Keratinocyte (primary cell): ENCODE results near the gene MVP. TPM values are rescaled to one million over a fixed set of nuclear protein-coding genes. Genes with fewer than 3 reads are reported as not detected.
"Not testable (repeated sequence)": the region's sequence is repeated elsewhere in the genome, so short reads cannot be mapped to it uniquely, and the experiment has no call there.

Source experiments
- DNase-seq: peaks from one replicate; pipeline ENCODE4 v3.0.0-alpha.2; 2011; ENCODE audit warnings: low read depth, missing footprints, low spot score
- FAIRE-seq: peaks from 2 replicates; lab custom pipeline; 2011; peaks lifted over from hg19 to GRCh38; lab: Jason Lieb, UNC
- H2AFZ ChIP-seq: 2 replicates; pipeline ENCODE4 v1.6.0; 2012; ENCODE audit warnings: low read length, control low read depth, inconsistent platforms; ENCODE audit not compliant: control insufficient read depth
- H3K27ac ChIP-seq: 2 replicates; pipeline ENCODE4 v1.5.1; 2011; ENCODE audit warnings: low read length; ENCODE audit not compliant: control insufficient read depth, insufficient read depth
- H3K27me3 ChIP-seq: 3 replicates; pipeline ENCODE4 v1.6.0; 2011; ENCODE audit warnings: low read length; ENCODE audit not compliant: control insufficient read depth, insufficient read depth; ENCODE audit errors: extremely low read depth
- H3K36me3 ChIP-seq, 2 experiments: 2 replicates in 1 of 2; 3 replicates in 1 of 2; pipeline ENCODE4 v1.5.1; 2011; ENCODE audit warnings: low read length in 2 of 2, mild to moderate bottlenecking in 1 of 2; ENCODE audit not compliant: control insufficient read depth in 2 of 2, insufficient read depth in 2 of 2; ENCODE audit errors: extremely low read depth in 1 of 2
- H3K4me1 ChIP-seq: 3 replicates; pipeline ENCODE4 v1.5.1; 2011; ENCODE audit warnings: low read length; ENCODE audit not compliant: control insufficient read depth, insufficient read depth; ENCODE audit errors: extremely low read depth
- H3K4me2 ChIP-seq: 3 replicates; pipeline ENCODE4 v1.6.0; 2011; ENCODE audit warnings: low read depth, low read length; ENCODE audit not compliant: control insufficient read depth, insufficient read depth; ENCODE audit errors: extremely low read depth
- H3K4me3 ChIP-seq, 3 experiments: fragments of 200-600 bp in 1 of 3; sonication (generic) in 1 of 3; 2 replicates in 2 of 3; 3 replicates in 1 of 3; pipeline ENCODE4 v1.5.1; 2011 to 2016; ENCODE audit warnings: low read length in 3 of 3, mild to moderate bottlenecking in 3 of 3, control low read depth in 2 of 3, inconsistent platforms in 1 of 3, low read depth in 1 of 3, mixed read lengths in 1 of 3, mixed run types in 1 of 3, moderate library complexity in 1 of 3; ENCODE audit not compliant: control insufficient read depth in 2 of 3, insufficient read depth in 2 of 3; ENCODE audit errors: extremely low read depth in 1 of 3
- H3K79me2 ChIP-seq: 2 replicates; pipeline ENCODE4 v1.6.0; 2012; ENCODE audit warnings: low read length; ENCODE audit not compliant: control insufficient read depth, insufficient read depth
- H3K9ac ChIP-seq: 3 replicates; pipeline ENCODE4 v1.6.0; 2011; ENCODE audit warnings: low read length; ENCODE audit not compliant: control insufficient read depth, insufficient read depth; ENCODE audit errors: extremely low read depth
- H3K9me1 ChIP-seq: 3 replicates; pipeline ENCODE4 v1.6.0; 2011; ENCODE audit warnings: low read length; ENCODE audit not compliant: control insufficient read depth, insufficient read depth; ENCODE audit errors: extremely low read depth
- H3K9me3 ChIP-seq: 2 replicates; pipeline ENCODE4 v1.5.1; 2012; ENCODE audit warnings: low read depth, low read length; ENCODE audit not compliant: control insufficient read depth
- H4K20me1 ChIP-seq: 3 replicates; pipeline ENCODE4 v1.6.0; 2011; ENCODE audit warnings: low read length; ENCODE audit not compliant: control insufficient read depth, insufficient read depth; ENCODE audit errors: extremely low read depth
- CTCF ChIP-seq, 3 experiments: IDR thresholded peaks in 1 of 3; conservative IDR thresholded peaks in 1 of 3; optimal IDR thresholded peaks in 1 of 3; 2 replicates in 2 of 3; 3 replicates in 1 of 3; pipeline versions ENCODE3 to v1.5.1; 2011; ENCODE audit warnings: low read length in 3 of 3, mild to moderate bottlenecking in 3 of 3, moderate library complexity in 2 of 3, control low read depth in 1 of 3, inconsistent platforms in 1 of 3; ENCODE audit not compliant: insufficient read depth in 2 of 3; ENCODE audit errors: extremely low read depth in 1 of 3
- EZH2 ChIP-seq: IDR thresholded peaks from one replicate; pipeline ENCODE4 v1.6.1; 2012; ENCODE audit warnings: inconsistent platforms, mild to moderate bottlenecking, low read length, moderate library complexity
- dilution Hi-C: fragments of 300-500 bp; cut with MboI; formaldehyde crosslinking; loops from one replicate; pipeline ENCODE4 v1.7.0; 2020; ENCODE audit warnings: low sequenced_read_pairs; ENCODE audit not compliant: extremely low pct_ligation_motif_present
- polyA plus RNA-seq, 5 experiments: library from polyadenylated mRNA; depleted of rRNA in 3 of 5; stranded (reverse) in 3 of 5; stranded (forward) in 1 of 5; unstranded in 1 of 5; fragments of >200 nt; gene quantifications; 1 replicate in 1 of 5; 2 replicates in 3 of 5; 3 replicates in 1 of 5; pipeline versions ENCODE4 v1.2.1 to v1.2.3, GENCODE V29; 2011 to 2012; ENCODE audit warnings: missing spikeins in 2 of 5, low read depth in 1 of 5, low replicate concordance in 1 of 5

Gene MVP
- polyA plus RNA-seq, 1 donor (not counting 4 experiments of a cell fraction or from before 2014, with no cell fraction given) = 148 TPM

- no peak overlapping the region for H3K9ac ChIP-seq
- H3K4me3 ChIP-seq = no peak overlapping the region
- dilution Hi-C loops = no loop called here
- DNase-seq (no peak), FAIRE-seq (no peak)
- H4K20me1 ChIP-seq = no peaks in the 10 kb centered on the region
- no peak overlapping the region for H3K4me2 ChIP-seq
- no peaks in the 10 kb centered on the region for H3K9me1 ChIP-seq
- H3K36me3 ChIP-seq = peaks cover 17 to 27% of the 10 kb centered on the region in 2 experiments
- H3K9me3 ChIP-seq = no peaks in the 10 kb centered on the region
- no peak overlapping the region for H3K27ac ChIP-seq
- no peak overlapping the region for H2AFZ ChIP-seq
- TF ChIP-seq EZH2 = no peak
- no peak for TF ChIP-seq CTCF (optimal IDR thresholded peaks at IDR 0.05 in 1 of 3, IDR thresholded peaks at IDR 0.05 in 1 of 3, conservative IDR thresholded peaks at IDR 0.05 in 1 of 3; ENCODE audit: extremely low read depth in 1 of 3, insufficient read depth in 2 of 3, low read length in 3 of 3)
- peaks cover 22% of the 10 kb centered on the region for H3K79me2 ChIP-seq
- H3K4me1 ChIP-seq = no peaks in the 10 kb centered on the region
- H3K27me3 ChIP-seq = no peaks in the 10 kb centered on the region
These were observed 11.2 kb downstream of the MVP start for GRCh38 chr16:29831490-29831889.

GRCh38 chr16:29833219-29833618 is 13.0 kb downstream of the MVP start:
- H2AFZ ChIP-seq, FAIRE-seq, H3K27me3 ChIP-seq, dilution Hi-C loops, H3K4me1 ChIP-seq, H3K9me3 ChIP-seq, H3K9ac ChIP-seq, H3K27ac ChIP-seq, H3K4me3 ChIP-seq, DNase-seq, H4K20me1 ChIP-seq, H3K9me1 ChIP-seq, H3K4me2 ChIP-seq: not testable (repeated sequence)
- Histone ChIP-seq H3K79me2 (peaks cover 12% of the 10 kb centered on the region), H3K36me3 (peaks cover 22 to 37% of the 10 kb centered on the region in 2 experiments)

- no peaks in the 10 kb centered on the region for H3K9me1 ChIP-seq
- H3K36me3 ChIP-seq = peaks cover 22 to 40% of the 10 kb centered on the region in 2 experiments
- no peak overlapping the region for H3K9ac ChIP-seq
- H3K4me2 ChIP-seq = no peak overlapping the region
- no peaks in the 10 kb centered on the region for H3K4me1 ChIP-seq
- no peak overlapping the region for H2AFZ ChIP-seq
- no peak overlapping the region for H3K4me3 ChIP-seq
- TF ChIP-seq CTCF (optimal IDR thresholded peaks at IDR 0.05 in 1 of 3, IDR thresholded peaks at IDR 0.05 in 1 of 3, conservative IDR thresholded peaks at IDR 0.05 in 1 of 3; ENCODE audit: extremely low read depth in 1 of 3, insufficient read depth in 2 of 3, low read length in 3 of 3) (no peak), EZH2 (no peak)
- DNase-seq (no peak), FAIRE-seq (no peak)
- no peaks in the 10 kb centered on the region for H3K27me3 ChIP-seq
- dilution Hi-C loops = no loop called here
- peaks cover 11% of the 10 kb centered on the region for H3K79me2 ChIP-seq
- H4K20me1 ChIP-seq = no peaks in the 10 kb centered on the region
- no peaks in the 10 kb centered on the region for H3K9me3 ChIP-seq
- H3K27ac ChIP-seq = no peak overlapping the region
These were observed 13.8 kb downstream of the MVP start for GRCh38 chr16:29834079-29834478.
